DOHH2 (cell line): Measurements from ENCODE around the gene ANK3.

Experiments used
- H3F3A ChIP-seq: fragments of 200-600 bp; sonication (generic), shearing (Covaris generic); 2 replicates; pipeline ENCODE4 v1.6.0; 2016; ENCODE audit warnings: antibody characterized with exemption, mild to moderate bottlenecking; ENCODE audit not compliant: control insufficient read depth, insufficient read depth
- H3K27ac ChIP-seq: fragments of 200-600 bp; sonication (generic); 2 replicates; pipeline ENCODE4 v1.5.1; 2014; ENCODE audit warnings: low read depth, mild to moderate bottlenecking, low read length, moderate library complexity
- H3K27me3 ChIP-seq: fragments of 200-600 bp; sonication (generic); 2 replicates; pipeline ENCODE4 v1.6.1; 2014; ENCODE audit warnings: mild to moderate bottlenecking, low read length, mixed read lengths; ENCODE audit not compliant: control insufficient read depth
- H3K36me3 ChIP-seq: fragments of 200-600 bp; sonication (generic); 2 replicates; pipeline ENCODE4 v1.6.1; 2014; ENCODE audit warnings: mild to moderate bottlenecking, low read length, moderate library complexity, mixed read lengths; ENCODE audit not compliant: control insufficient read depth
- H3K4me1 ChIP-seq: fragments of 200-600 bp; sonication (generic); 2 replicates; pipeline ENCODE4 v1.6.1; 2014; ENCODE audit warnings: mild to moderate bottlenecking, low read length, mixed read lengths; ENCODE audit not compliant: control insufficient read depth
- H3K4me2 ChIP-seq: fragments of 200-600 bp; sonication (generic); 2 replicates; pipeline ENCODE4 v1.6.0; 2014; ENCODE audit warnings: mild to moderate bottlenecking, low read length, moderate library complexity
- H3K4me3 ChIP-seq: fragments of 200-600 bp; sonication (generic); 2 replicates; pipeline ENCODE4 v1.5.1; 2014; ENCODE audit warnings: mild to moderate bottlenecking, low read length, mixed read lengths
- H3K79me2 ChIP-seq: fragments of 200-600 bp; sonication (generic); 2 replicates; pipeline ENCODE4 v1.6.1; 2014; ENCODE audit warnings: mild to moderate bottlenecking, low read length, mixed read lengths; ENCODE audit not compliant: control insufficient read depth
- H3K9me2 ChIP-seq: fragments of 200-600 bp; sonication (generic); replicated peaks from 2 replicates; pipeline ENCODE4 v1.6.1; 2014; ENCODE audit warnings: mild to moderate bottlenecking, low read length, mixed read lengths; ENCODE audit not compliant: control insufficient read depth
- H3K9me3 ChIP-seq: fragments of 200-600 bp; sonication (generic); 2 replicates; pipeline ENCODE4 v1.6.1; 2014; ENCODE audit warnings: antibody characterized with exemption, low read length, mixed read lengths; ENCODE audit not compliant: control insufficient read depth, insufficient read depth
- H4K20me1 ChIP-seq: fragments of 200-600 bp; sonication (generic); 2 replicates; pipeline ENCODE4 v1.6.0; 2014; ENCODE audit warnings: low read depth, mild to moderate bottlenecking, antibody characterized with exemption, low read length, moderate library complexity; ENCODE audit not compliant: control insufficient read depth, insufficient read depth
- EZH2phosphoT487 ChIP-seq: fragments of 200-600 bp; sonication (generic); IDR thresholded peaks from 2 replicates; pipeline ENCODE4 v1.6.1; 2017; ENCODE audit warnings: borderline replicate concordance, mild to moderate bottlenecking, antibody characterized with exemption, low read length, moderate library complexity, mixed read lengths
- TF ChIP-seq, protein P1 (sequence below): fragments of 200-600 bp; sonication (generic); IDR thresholded peaks from one replicate; pipeline ENCODE4 v1.5.1; 2014; ENCODE audit warnings: antibody characterized with exemption, mild to moderate bottlenecking, low read depth, low read length; ENCODE audit not compliant: poor library complexity, severe bottlenecking

The ANK3 gene

GRCh38 chr10:60192946-60193345 is 196.7 kb downstream of the ANK3 start:
- Histone ChIP-seq H3K36me3 (peaks cover 95% of the 10 kb centered on the region), H3K4me3 (no peak overlapping the region), H3K27ac (no peak overlapping the region), H4K20me1 (no peaks in the 10 kb centered on the region), H3K79me2 (no peaks in the 10 kb centered on the region), H3F3A (no peaks in the 10 kb centered on the region), H3K4me2 (no peak overlapping the region), H3K9me3 (no peaks in the 10 kb centered on the region), H3K4me1 (no peaks in the 10 kb centered on the region), H3K9me2 (no peaks in the 10 kb centered on the region), H3K27me3 (no peaks in the 10 kb centered on the region)
- TF ChIP-seq, protein P1, sequence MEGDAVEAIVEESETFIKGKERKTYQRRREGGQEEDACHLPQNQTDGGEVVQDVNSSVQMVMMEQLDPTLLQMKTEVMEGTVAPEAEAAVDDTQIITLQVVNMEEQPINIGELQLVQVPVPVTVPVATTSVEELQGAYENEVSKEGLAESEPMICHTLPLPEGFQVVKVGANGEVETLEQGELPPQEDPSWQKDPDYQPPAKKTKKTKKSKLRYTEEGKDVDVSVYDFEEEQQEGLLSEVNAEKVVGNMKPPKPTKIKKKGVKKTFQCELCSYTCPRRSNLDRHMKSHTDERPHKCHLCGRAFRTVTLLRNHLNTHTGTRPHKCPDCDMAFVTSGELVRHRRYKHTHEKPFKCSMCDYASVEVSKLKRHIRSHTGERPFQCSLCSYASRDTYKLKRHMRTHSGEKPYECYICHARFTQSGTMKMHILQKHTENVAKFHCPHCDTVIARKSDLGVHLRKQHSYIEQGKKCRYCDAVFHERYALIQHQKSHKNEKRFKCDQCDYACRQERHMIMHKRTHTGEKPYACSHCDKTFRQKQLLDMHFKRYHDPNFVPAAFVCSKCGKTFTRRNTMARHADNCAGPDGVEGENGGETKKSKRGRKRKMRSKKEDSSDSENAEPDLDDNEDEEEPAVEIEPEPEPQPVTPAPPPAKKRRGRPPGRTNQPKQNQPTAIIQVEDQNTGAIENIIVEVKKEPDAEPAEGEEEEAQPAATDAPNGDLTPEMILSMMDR: no peak
- no peak for TF ChIP-seq EZH2phosphoT487

DNA sequence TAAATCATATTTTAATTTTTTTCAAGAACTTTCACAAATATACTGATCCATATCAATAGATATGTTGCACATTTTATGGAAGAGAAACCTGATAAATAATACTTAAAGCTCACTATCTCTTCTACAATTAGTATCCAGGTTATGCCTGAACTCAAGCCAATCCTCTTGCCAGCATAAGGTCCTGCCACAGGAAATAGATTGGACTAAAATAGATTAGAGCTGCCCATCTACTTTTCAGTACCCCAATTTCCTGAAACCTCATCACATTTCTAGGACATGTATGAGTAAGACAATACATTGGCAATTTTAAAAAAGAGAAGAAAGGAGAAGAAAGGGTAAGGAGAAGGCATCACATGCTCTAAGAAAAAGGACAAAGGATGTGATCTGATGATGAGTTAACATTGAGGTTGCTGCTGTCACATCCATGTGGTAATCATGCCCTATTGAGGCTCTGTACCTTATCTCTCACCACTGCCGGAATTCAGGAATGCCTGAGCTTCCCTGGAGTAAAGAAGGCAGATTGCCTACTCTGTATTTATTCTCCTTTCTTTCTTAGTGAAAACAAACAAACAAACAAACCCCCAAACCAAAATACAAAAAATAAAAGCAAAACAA is 199.7 kb downstream of the ANK3 start:
- H3K4me3 ChIP-seq: no peak overlapping the region
- H3K9me3 ChIP-seq: no peaks in the 10 kb centered on the region
- H3K9me2 ChIP-seq: no peaks in the 10 kb centered on the region
- no peaks in the 10 kb centered on the region for H4K20me1 ChIP-seq
- no peak for TF ChIP-seq EZH2phosphoT487
- TF ChIP-seq, protein P1: no peak
- H3K36me3 ChIP-seq: peaks cover 90% of the 10 kb centered on the region
- H3K4me1 ChIP-seq: no peaks in the 10 kb centered on the region
- no peaks in the 10 kb centered on the region for H3F3A ChIP-seq
- no peak overlapping the region for H3K27ac ChIP-seq
- H3K79me2 ChIP-seq: no peaks in the 10 kb centered on the region
- no peaks in the 10 kb centered on the region for H3K27me3 ChIP-seq
- H3K4me2 ChIP-seq: no peak overlapping the region

DNA sequence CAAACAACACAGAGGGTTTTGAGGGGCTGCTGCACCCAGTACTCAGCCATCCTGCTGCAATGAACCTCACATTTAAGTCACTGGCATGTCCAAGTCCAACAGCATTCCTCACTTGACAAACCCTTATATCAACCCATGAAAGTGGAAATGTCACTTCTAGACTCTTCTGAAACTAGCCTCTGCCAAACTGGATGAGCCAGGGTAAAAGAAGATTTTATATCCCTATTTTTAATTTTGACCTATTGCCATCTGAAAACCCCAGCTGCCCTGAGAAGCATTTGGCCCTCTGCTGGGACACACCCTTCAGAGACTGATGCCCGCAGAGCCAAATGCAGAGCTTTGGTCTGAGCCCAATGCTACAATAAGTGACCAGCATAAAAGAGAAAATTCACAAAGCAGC is 201.1 kb downstream of the ANK3 start:
- no peak overlapping the region for H3K4me2 ChIP-seq
- H3K36me3 ChIP-seq: peaks cover 89% of the 10 kb centered on the region
- no peaks in the 10 kb centered on the region for H3K9me2 ChIP-seq
- no peak for TF ChIP-seq EZH2phosphoT487
- H3K27ac ChIP-seq: no peak overlapping the region
- no peaks in the 10 kb centered on the region for H3K79me2 ChIP-seq
- H4K20me1 ChIP-seq: no peaks in the 10 kb centered on the region
- no peaks in the 10 kb centered on the region for H3F3A ChIP-seq
- no peak overlapping the region for H3K4me3 ChIP-seq
- no peaks in the 10 kb centered on the region for H3K4me1 ChIP-seq
- no peaks in the 10 kb centered on the region for H3K9me3 ChIP-seq
- no peaks in the 10 kb centered on the region for H3K27me3 ChIP-seq

- H3K27ac ChIP-seq: no peak overlapping the region
- no peaks in the 10 kb centered on the region for H4K20me1 ChIP-seq
- peaks cover 86% of the 10 kb centered on the region for H3K36me3 ChIP-seq
- H3F3A ChIP-seq: no peaks in the 10 kb centered on the region
- H3K4me1 ChIP-seq: no peaks in the 10 kb centered on the region
- no peak for TF ChIP-seq EZH2phosphoT487
- H3K4me2 ChIP-seq: no peak overlapping the region
- H3K9me3 ChIP-seq: no peaks in the 10 kb centered on the region
- H3K79me2 ChIP-seq: no peaks in the 10 kb centered on the region
- H3K4me3 ChIP-seq: no peak overlapping the region
- H3K9me2 ChIP-seq: no peaks in the 10 kb centered on the region
- no peaks in the 10 kb centered on the region for H3K27me3 ChIP-seq
These were observed 202.0 kb downstream of the ANK3 start for GRCh38 chr10:60187691-60188090.
